HG02970 (cell line): ENCODE measurements around the gene SLC10A7.
A peak's percentile ranks its signal among the peaks of the same experiment; 100 is the strongest.

ENCODE experiments used
- ATAC-seq: cut with Tn5 transposase; IDR thresholded peaks from one replicate; pipeline ENCODE4 v1.9.1; 2021; ENCODE audit warnings: mild to moderate bottlenecking, moderate library complexity, moderate number of reproducible peaks; ENCODE audit not compliant: unreplicated experiment, low FRiP score

The SLC10A7 gene, protein sequence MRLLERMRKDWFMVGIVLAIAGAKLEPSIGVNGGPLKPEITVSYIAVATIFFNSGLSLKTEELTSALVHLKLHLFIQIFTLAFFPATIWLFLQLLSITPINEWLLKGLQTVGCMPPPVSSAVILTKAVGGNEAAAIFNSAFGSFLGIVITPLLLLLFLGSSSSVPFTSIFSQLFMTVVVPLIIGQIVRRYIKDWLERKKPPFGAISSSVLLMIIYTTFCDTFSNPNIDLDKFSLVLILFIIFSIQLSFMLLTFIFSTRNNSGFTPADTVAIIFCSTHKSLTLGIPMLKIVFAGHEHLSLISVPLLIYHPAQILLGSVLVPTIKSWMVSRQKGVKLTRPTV

DNA sequence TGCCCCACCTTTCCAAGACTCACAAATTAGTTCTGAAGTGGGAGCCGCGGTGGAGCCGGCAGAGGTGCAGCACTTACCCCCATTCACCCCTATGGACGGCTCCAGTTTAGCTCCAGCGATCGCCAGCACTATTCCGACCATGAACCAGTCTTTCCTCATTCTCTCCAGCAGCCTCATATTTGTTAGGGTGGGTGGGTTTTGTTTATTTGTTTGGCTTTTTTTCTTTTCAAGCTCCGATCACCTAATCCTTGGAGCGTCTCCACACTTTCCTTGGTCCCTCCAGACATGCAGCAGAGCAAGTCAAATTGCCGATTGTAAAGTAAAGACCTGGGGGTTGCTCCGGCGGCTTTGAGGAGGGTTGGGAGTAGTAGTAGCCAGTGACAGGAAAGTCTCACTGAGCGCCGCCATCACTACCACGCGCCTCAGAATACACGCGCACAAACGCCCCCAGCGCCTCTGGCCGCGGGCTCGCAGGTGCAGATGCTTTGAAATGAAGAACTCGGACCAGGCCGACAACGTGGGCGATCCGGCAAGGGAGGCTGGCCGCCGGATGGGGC lies at the start of gene SLC10A7:
TSS of gene SLC10A7 (minus strand) at position 400 of the 557 bp plus-strand sequence. CDS start at position 177, 223 bp downstream.
- peak; percentile 84 for ATAC-seq

DNA sequence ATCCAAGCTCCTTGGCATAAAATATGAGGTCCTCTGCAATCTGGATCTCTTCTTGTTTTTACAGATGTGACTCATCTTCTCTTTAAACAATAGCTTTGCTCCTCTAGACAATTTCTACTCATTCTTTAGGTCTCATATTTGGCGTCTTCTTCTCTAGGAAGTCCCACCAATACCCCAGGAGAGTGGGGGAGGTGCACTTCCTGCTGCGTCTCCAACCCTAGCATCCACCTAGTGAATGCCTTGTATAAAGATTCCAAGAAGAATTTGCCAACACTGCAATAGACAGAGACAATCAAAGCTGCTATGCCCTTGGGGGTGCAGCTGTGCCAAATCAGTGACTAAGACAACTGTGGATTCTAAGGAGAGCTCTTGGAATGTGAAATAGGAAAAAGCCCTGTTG lies 45.7 kb upstream of the SLC10A7 start:
- no peak for ATAC-seq

DNA sequence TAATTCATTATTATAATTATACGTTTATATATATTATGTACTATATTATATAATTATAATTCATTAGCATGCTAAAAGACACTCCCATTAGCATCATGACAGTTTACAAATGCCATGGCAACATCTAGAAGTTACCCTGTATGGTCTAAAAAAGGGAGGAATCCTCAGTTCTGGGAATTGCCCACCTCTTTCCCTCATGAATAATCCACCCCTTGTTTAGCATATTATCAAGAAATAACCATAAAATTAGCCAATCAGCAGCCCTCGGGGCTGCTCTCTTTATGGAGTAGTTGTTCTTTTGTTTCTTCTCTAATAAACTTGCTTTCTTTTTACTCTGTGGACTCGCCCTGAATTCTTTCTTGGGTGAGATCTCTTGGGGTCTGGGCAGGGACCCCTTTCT lies 42.8 kb upstream of the SLC10A7 start:
- no peak for ATAC-seq

DNA sequence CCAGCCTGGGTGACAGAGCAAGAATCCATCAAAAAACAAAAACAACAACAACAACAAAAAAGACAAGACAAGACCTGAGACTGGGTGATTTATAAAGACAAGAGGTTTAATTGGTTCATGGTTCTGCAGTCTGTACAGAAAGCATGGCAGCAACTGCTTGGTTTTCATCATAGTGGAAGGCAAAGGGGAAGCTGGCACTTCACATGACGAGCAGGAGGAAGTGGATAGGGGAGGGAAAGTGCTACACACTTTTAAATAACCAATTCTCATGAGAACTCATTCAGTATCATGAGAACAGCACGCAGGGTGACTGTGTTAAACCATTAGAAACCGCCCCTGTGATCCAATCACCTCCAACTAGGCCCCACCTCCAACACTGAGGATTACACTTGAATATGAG lies 28.4 kb upstream of the SLC10A7 start:
- no peak for ATAC-seq

DNA sequence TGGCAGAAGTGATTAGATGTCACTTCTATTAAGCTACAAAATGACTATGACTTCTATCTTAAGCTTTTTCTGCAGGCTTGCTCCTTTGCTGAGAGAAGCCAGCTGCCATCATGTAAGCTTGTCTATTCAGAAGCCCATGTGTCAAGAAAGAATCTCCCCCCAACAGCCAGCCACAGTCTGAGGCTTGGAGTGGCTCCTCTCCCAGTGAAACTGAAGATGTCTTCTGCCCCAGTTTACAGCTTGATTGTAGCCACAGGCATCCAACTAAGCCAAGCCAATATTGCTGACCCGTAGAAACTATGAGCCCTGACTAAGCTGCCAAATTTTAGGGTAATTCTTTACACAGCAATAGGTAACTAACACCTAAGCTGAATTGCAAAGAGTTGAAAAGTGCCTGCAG lies 26.7 kb upstream of the SLC10A7 start:
- ATAC-seq: no peak

DNA sequence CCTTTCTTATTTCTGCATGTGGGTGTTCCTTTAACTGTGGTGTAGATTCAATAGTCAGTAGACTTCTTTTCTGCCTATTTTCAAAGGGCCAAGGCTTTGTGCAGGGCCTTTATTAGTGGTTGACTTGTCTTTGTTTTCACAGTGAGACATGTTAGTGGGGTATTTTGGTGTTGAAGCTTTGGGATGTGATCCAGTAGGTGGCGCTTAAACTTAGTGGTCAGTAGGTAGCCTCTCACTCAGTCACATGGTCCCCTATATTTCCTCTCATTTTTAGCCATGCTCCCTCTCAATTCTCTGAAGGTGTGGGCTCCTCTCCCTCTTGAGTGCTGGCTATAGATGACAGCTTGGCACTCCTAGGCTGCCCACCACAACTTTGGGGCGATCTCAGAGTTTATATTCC lies 23.4 kb upstream of the SLC10A7 start:
- no peak for ATAC-seq

DNA sequence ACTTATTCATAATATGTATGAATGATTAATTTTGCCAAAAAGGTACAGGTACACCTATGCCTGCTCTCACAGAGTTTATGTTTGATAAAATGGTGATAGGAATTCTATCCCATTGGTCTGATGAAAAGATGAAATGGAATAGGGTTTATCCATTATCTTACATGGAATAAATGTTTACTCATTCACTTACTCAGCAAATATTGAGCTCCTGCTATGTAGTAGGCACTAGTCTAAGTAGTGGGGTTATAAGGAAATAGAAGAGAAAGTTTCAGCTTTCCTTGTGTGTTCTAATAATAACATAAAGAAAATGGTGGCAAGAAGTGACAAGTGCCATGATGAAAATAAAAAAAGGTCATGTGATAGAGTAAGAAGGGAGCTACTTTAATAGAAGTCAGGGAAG lies 12.4 kb upstream of the SLC10A7 start:
- ATAC-seq: no peak

DNA sequence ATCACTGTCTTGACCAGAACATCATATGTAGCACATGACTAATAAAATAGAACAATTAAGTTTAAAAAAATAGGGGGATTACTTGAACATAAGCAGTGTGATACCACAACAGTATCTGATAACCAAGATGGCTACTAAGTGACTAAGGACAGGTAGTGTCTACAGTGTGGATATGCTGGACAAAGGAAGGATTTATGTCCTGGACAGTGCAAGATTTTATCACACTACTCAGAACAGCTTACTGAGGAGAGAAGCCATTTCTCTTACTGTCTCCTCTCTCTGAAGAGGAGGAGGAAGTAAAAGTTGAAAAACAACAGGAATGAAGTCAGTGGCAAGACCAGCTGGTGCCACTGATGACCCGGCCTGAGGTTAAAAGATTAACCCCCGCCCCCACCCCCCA lies 4.0 kb upstream of the SLC10A7 start:
- ATAC-seq: no peak

DNA sequence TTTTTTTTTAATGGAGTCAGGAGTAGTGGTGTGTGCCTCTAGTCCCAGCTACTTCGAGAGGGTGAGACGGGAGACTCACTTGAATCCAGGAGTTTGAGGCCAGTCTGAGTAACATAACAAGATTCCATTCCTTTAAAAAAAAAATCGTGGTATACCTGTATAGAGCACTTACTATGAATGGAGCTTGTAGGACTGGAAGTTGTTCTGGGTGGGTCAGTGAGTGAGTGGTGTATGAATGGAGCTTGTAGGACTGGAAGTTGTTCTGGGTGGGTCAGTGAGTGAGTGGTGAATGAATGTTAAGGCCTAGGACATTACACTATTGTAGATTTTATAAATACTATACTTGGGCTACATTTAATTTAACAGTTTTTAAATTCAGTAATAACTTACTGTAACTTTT lies 2.9 kb upstream of the SLC10A7 start:
- ATAC-seq: no peak

DNA sequence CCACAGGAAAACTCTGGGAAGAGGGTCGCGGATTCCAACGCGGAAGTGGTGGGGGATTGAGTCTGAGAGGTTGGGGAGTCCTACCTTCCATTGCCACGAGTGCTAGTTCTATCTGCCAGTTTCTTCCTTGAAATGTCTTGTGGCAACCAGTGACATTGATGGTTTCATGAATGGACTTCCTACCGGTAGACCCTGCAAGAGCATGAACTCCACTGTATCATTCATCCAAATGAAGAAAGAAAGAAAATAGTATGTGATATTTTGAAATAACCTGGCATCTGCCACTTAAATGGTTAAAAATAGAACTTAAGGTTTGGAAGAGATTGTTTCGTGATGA lies 1.1 kb upstream of the SLC10A7 start:
- peak; percentile 2 for ATAC-seq

DNA sequence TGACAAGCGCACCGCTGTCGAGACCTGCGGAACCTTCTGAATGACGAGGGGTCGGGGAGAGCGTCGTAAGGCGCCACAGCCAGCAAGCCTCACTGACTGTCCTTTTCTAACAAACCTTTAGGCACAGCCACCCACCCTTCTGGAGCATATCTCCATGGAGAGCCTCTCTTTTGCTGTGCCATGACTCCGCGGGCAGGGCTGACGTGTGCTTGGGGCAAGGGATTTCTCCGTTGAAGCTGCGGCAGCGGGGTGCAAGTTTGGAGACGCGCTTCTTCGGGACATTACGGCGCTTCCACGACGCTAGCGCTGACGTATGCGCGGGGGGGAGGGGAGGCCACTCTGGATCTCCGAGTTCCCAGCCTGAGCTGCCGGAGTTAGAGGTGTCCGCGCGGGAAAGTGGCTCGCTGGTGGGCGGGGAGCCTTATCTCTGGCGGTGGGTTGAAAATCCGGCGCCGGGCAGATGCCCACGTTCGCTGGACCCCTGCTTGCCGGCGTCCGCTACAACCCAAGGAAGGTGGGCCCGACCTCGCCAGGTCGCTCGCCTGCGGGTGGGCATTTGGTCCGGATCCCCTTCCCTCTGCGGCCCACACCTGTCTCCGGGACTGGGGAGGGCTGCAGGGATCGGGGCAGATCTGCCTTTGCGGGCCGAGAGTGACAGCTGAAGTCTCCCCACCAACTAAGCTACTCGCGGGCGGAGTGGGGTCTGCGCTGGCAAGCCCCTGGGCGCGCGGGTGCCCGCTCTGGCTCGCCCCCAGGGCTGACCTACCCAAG lies 543 bp upstream of the SLC10A7 start:
- ATAC-seq: peak; percentile 66

DNA sequence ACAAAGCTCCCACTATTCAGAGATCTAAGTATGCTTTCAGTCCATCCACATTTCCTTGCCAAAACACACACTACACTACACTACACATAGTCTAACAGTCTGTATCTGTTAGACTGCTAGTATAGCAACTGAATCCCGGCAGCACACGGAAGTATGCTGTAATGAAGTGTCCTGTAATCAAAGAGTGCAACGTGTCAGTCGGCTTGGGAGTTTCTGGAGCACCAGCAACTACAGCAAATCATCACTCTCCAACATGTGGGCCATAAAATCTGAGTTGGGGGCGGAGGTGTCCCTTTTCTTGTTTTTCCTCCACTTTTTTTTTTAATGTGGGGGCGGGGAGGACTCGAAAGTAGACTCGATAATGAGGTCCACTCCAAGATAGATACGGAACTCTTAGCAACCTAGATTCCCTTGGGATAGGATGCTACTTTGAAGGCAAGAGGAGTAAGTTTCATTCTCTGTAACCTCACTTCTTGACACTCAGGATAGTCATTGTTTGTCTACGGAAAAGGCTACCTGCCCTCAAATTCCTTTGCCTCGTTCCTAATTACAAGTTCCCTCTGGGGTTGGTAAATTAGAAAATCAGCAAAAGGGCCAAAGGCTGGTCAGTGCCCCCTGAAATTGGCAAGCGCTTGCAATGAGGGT lies 722 bp downstream of the SLC10A7 start:
- peak; percentile 32 for ATAC-seq

DNA sequence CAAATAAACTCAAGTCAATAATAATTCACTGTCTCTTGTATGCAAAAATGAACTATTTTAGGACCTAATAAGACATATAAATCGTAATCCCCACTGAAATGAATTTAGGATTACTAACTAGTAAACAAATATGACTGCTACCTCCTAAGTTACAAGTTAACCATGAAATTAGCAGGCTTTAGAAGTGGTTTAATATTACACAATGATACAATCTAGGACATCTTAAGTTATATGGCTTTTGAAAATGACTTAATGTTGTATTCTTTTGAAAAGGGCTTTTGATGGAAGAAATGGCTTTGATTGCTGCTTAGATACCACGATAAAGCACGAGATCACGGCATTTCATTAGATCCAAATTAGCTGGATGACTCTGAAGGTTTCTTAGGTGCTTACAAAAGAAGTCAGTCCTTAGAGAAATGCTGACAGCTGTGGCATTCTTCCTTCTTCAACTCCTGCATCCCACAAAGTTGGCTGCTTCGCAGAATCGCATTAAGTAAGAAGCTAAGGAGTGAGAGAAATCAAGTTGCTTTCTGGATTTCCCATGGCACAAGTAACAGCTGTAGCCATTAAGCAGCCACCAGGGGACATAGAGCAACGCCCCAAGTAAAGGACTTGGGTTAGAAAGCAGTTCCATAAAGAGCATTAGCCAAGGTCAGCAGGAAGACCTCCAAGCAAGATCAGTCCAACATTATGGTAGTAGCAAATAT lies 6.9 kb downstream of the SLC10A7 start:
- no peak for ATAC-seq

DNA sequence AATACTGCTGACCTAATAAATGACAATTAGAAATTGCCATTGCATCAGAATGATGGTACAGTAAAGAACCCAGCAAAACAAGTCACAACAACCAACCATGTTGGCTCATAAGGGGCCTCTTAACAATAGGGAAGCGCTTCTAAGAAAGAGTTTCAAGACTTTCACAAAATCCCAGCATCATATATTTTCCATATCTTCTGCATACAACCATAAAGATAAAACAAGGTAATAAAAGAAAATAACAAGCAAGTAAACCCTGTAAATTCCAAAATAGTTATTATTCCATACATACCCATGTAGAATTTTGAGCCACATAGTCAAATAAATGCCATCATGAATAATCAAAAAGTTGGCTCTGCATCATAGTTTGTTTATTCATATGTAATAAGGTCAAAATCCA lies 8.2 kb downstream of the SLC10A7 start:
- no peak for ATAC-seq

DNA sequence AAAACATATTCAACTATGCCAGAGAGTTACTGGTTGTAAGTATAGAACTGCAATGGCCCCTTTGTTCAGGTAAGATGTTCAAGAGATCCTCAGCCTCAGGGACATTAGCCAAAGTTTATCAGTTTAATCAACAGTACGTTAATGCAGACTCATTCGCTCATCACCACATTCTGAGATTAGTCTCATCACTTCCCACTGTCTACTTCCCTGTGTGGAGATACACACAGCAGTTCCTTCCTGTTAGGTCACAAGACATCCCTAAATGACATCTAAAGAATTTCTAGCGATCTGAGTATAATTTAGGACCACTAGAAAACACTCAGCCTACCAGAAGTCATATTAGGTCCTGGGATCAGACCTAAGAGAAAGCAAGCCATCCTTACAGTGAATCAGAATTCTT lies 10.4 kb downstream of the SLC10A7 start:
- no peak for ATAC-seq

DNA sequence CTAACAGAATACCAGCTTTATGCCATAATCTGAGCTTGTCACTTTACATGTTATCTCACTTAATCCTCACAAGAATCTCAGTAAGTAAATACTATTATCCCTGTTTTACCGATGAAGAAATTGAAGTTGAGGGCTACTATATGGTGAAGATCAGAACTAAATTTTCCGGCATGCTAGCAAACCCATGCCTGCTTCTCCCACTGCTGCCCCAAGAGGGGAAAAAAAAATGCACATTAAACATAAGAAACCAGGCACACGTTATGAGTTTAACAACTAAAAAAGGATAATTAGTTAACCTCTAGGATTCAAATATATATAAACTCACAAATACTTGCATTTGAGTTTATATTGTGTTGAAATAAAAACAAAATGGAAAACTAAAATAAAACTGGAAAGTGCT lies 10.8 kb downstream of the SLC10A7 start:
- ATAC-seq: no peak

DNA sequence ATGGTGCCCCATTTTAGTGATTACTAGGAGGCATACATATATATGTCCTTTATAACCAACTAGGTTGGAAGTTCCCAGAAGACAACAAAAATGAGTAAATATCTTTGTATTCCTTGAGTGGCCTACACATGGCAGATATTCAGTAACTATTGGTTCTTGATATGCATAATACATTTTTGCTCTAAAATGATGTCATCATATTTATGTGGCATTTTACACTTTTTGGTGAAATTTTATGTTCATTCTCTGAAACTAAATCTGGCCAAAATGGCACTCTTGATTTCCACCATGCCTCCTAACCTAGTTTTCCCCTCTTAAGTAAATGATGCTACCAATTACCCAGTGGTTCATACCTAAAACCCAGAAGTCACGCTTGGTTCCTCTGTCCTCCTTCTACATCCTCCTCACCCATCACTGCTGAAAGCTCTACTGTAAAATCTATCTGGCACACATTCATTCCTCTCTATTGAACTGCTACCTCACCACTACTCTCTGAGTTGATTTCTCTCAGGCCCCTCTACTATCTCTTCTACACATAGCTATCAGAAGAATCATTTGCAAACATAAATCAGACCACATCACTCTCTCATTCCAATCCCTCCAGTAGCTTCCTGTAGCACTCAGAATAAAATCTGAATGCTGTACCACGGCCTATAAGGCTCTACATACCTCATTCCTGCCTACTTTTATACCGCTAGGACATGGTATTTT lies 13.4 kb downstream of the SLC10A7 start:
- no peak for ATAC-seq

DNA sequence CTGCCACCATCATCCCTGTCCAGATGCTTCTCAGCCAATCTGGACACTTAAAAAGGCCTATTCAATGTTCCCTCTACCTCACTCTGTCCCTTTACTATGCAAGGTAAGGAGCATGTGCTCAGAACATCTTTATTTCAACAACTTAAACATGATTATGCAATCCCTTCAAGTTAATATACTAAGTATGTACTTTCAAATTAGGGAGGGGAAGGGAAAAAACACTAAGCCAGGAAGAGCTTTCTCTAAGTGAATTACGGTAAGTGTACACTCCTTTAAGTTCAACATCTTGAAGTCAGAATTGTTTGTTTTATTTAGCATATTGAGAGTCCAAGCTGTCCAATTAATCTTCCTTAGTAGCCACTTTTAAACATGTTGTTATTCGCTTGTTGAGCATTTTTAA lies 14.1 kb downstream of the SLC10A7 start:
- ATAC-seq: no peak

DNA sequence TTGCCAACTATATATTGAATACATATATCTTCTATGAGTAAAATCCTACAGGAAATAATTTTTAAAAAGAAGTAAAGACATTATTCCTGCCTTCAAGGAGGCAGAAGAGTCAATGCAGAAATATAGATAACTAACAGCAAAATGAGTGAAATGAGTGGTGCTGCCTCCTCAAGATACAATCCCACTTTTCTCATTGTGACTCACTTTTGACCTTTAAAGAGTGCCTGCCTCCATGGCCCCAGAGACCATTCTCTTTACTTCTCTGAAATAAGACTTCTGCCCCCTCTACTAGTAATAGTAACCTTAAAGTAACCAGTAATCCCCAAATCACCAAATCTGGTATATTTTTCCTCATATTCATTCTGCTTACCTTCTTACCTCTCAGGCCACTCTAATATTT lies 15.5 kb downstream of the SLC10A7 start:
- no peak for ATAC-seq

DNA sequence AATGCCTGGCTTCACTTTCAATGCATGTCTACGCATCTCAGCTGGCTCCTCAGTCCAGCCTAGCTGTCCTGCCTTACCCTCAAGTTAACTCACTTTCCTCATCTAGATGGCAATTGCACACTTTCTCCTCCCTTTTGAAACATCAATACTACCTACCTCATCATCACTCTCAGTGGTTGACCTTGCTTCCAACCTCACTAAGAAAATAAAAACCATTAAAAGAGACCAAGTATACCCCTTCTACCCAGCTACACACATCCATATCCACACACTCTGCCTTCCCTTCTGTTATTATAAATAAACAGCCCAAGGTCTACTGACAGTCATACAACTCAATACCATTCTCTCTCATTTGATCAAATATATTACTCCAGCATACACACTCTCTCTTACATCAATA lies 21.5 kb downstream of the SLC10A7 start:
- no peak for ATAC-seq
